ENCODE data around the gene SPACA7.

SPACA7 gene

GRCh38 chr13:112456138-112457056 is 80.2 kb downstream of the SPACA7 start:
- TF ChIP-seq ISL1 (CRISPR knock-in tag; IDR thresholded peaks at IDR 0.05), result no peak
- TF ChIP-seq GLIS3 (CRISPR knock-in tag; IDR thresholded peaks at IDR 0.05), result no peak
- TF ChIP-seq BACH2 (CRISPR knock-in tag; IDR thresholded peaks at IDR 0.05; ENCODE audit: borderline replicate concordance), result no peak
- TF ChIP-seq SNAI2 (CRISPR knock-in tag; IDR thresholded peaks at IDR 0.05), result no peak
- TF ChIP-seq POU6F1 (CRISPR knock-in tag; IDR thresholded peaks at IDR 0.05; ENCODE audit: borderline replicate concordance, low read depth), result no peak
- no peak for TF ChIP-seq ZNF565 (CRISPR knock-in tag; conservative IDR thresholded peaks at IDR 0.05; ENCODE audit: low read depth)
- TF ChIP-seq TOX (CRISPR knock-in tag; IDR thresholded peaks at IDR 0.05; ENCODE audit: borderline replicate concordance), result no peak
- no peak for TF ChIP-seq TCF4 (CRISPR knock-in tag; IDR thresholded peaks at IDR 0.05; ENCODE audit: borderline replicate concordance)
- TF ChIP-seq RARB (CRISPR knock-in tag; IDR thresholded peaks at IDR 0.05), result no peak
- TF ChIP-seq PPARA (CRISPR knock-in tag; IDR thresholded peaks at IDR 0.05; ENCODE audit: borderline replicate concordance), result no peak
- TF ChIP-seq CREB5 (CRISPR knock-in tag; IDR thresholded peaks at IDR 0.05; ENCODE audit: low read depth), result no peak
- TF ChIP-seq ZC3H10 (CRISPR knock-in tag; IDR thresholded peaks at IDR 0.05), result no peak
- no peak for ATAC-seq

- TF ChIP-seq ZNF70 (CRISPR knock-in tag; IDR thresholded peaks at IDR 0.05) (no peak), TSHZ2 (CRISPR knock-in tag; IDR thresholded peaks at IDR 0.05) (no peak), ZNF565 (CRISPR knock-in tag; conservative IDR thresholded peaks at IDR 0.05; ENCODE audit: low read depth) (no peak), TOX (CRISPR knock-in tag; IDR thresholded peaks at IDR 0.05; ENCODE audit: borderline replicate concordance) (no peak), POU6F1 (CRISPR knock-in tag; IDR thresholded peaks at IDR 0.05; ENCODE audit: borderline replicate concordance, low read depth) (no peak), GLIS3 (CRISPR knock-in tag; IDR thresholded peaks at IDR 0.05) (no peak), ZC3H10 (CRISPR knock-in tag; IDR thresholded peaks at IDR 0.05) (no peak), ZFP30 (CRISPR knock-in tag; IDR thresholded peaks at IDR 0.05) (no peak), BACH2 (CRISPR knock-in tag; IDR thresholded peaks at IDR 0.05; ENCODE audit: borderline replicate concordance) (no peak), ZFP3 (CRISPR knock-in tag; IDR thresholded peaks at IDR 0.05) (no peak), ARNTL (CRISPR knock-in tag; IDR thresholded peaks at IDR 0.05; ENCODE audit: borderline replicate concordance, low read depth) (no peak), RARB (CRISPR knock-in tag; IDR thresholded peaks at IDR 0.05) (no peak), CSRNP3 (CRISPR knock-in tag; IDR thresholded peaks at IDR 0.05) (no peak), SNAI2 (CRISPR knock-in tag; IDR thresholded peaks at IDR 0.05) (no peak)
- no peak for ATAC-seq
These were observed 80.9 kb downstream of the SPACA7 start for GRCh38 chr13:112457081-112457480.

- no peak for ATAC-seq
- no peak for TF ChIP-seq RARB (CRISPR knock-in tag; IDR thresholded peaks at IDR 0.05)
- no peak for TF ChIP-seq POU6F1 (CRISPR knock-in tag; IDR thresholded peaks at IDR 0.05; ENCODE audit: borderline replicate concordance, low read depth)
- no peak for TF ChIP-seq ZNF70 (CRISPR knock-in tag; IDR thresholded peaks at IDR 0.05)
These were observed 81.3 kb downstream of the SPACA7 start for GRCh38 chr13:112457485-112457884.

All from SK-N-SH treated with all-trans-retinoic acid at 6 μM for 48 hours (cell line).